DOHH2 (cell line): ENCODE data around the gene DYNC1I2.

Source experiments
- H3F3A ChIP-seq: fragments of 200-600 bp; sonication (generic), shearing (Covaris generic); 2 replicates; pipeline ENCODE4 v1.6.0; 2016; ENCODE audit warnings: antibody characterized with exemption, mild to moderate bottlenecking; ENCODE audit not compliant: control insufficient read depth, insufficient read depth
- H3K27ac ChIP-seq: fragments of 200-600 bp; sonication (generic); 2 replicates; pipeline ENCODE4 v1.5.1; 2014; ENCODE audit warnings: low read depth, mild to moderate bottlenecking, low read length, moderate library complexity
- H3K27me3 ChIP-seq: fragments of 200-600 bp; sonication (generic); 2 replicates; pipeline ENCODE4 v1.6.1; 2014; ENCODE audit warnings: mild to moderate bottlenecking, low read length, mixed read lengths; ENCODE audit not compliant: control insufficient read depth
- H3K36me3 ChIP-seq: fragments of 200-600 bp; sonication (generic); 2 replicates; pipeline ENCODE4 v1.6.1; 2014; ENCODE audit warnings: mild to moderate bottlenecking, low read length, moderate library complexity, mixed read lengths; ENCODE audit not compliant: control insufficient read depth
- H3K4me1 ChIP-seq: fragments of 200-600 bp; sonication (generic); 2 replicates; pipeline ENCODE4 v1.6.1; 2014; ENCODE audit warnings: mild to moderate bottlenecking, low read length, mixed read lengths; ENCODE audit not compliant: control insufficient read depth
- H3K4me2 ChIP-seq: fragments of 200-600 bp; sonication (generic); 2 replicates; pipeline ENCODE4 v1.6.0; 2014; ENCODE audit warnings: mild to moderate bottlenecking, low read length, moderate library complexity
- H3K4me3 ChIP-seq: fragments of 200-600 bp; sonication (generic); 2 replicates; pipeline ENCODE4 v1.5.1; 2014; ENCODE audit warnings: mild to moderate bottlenecking, low read length, mixed read lengths
- H3K79me2 ChIP-seq: fragments of 200-600 bp; sonication (generic); 2 replicates; pipeline ENCODE4 v1.6.1; 2014; ENCODE audit warnings: mild to moderate bottlenecking, low read length, mixed read lengths; ENCODE audit not compliant: control insufficient read depth
- H3K9me2 ChIP-seq: fragments of 200-600 bp; sonication (generic); replicated peaks from 2 replicates; pipeline ENCODE4 v1.6.1; 2014; ENCODE audit warnings: mild to moderate bottlenecking, low read length, mixed read lengths; ENCODE audit not compliant: control insufficient read depth
- H3K9me3 ChIP-seq: fragments of 200-600 bp; sonication (generic); 2 replicates; pipeline ENCODE4 v1.6.1; 2014; ENCODE audit warnings: antibody characterized with exemption, low read length, mixed read lengths; ENCODE audit not compliant: control insufficient read depth, insufficient read depth
- H4K20me1 ChIP-seq: fragments of 200-600 bp; sonication (generic); 2 replicates; pipeline ENCODE4 v1.6.0; 2014; ENCODE audit warnings: low read depth, mild to moderate bottlenecking, antibody characterized with exemption, low read length, moderate library complexity; ENCODE audit not compliant: control insufficient read depth, insufficient read depth
- CTCF ChIP-seq: fragments of 200-600 bp; sonication (generic); IDR thresholded peaks from one replicate; pipeline ENCODE4 v1.5.1; 2014; ENCODE audit warnings: antibody characterized with exemption, mild to moderate bottlenecking, low read depth, low read length; ENCODE audit not compliant: poor library complexity, severe bottlenecking
- EZH2phosphoT487 ChIP-seq: fragments of 200-600 bp; sonication (generic); IDR thresholded peaks from 2 replicates; pipeline ENCODE4 v1.6.1; 2017; ENCODE audit warnings: borderline replicate concordance, mild to moderate bottlenecking, antibody characterized with exemption, low read length, moderate library complexity, mixed read lengths

The DYNC1I2 gene

GRCh38 chr2:171692331-171692730, 5.1 kb downstream of the DYNC1I2 start:
- TF ChIP-seq EZH2phosphoT487 (no peak), CTCF (no peak)
- Histone ChIP-seq H3K9me2 (no peaks in the 10 kb centered on the region), H3K4me2 (no peak overlapping the region), H3K79me2 (peaks cover 31% of the 10 kb centered on the region), H4K20me1 (no peaks in the 10 kb centered on the region), H3F3A (no peaks in the 10 kb centered on the region), H3K27me3 (no peaks in the 10 kb centered on the region), H3K4me1 (peaks cover 10% of the 10 kb centered on the region), H3K36me3 (peaks cover 44% of the 10 kb centered on the region), H3K4me3 (no peak overlapping the region), H3K9me3 (no peaks in the 10 kb centered on the region), H3K27ac (no peak overlapping the region)

GRCh38 chr2:171702781-171703556, 15.7 kb downstream of the DYNC1I2 start:
- H3K27ac ChIP-seq, result no peak overlapping the region

GRCh38 chr2:171703574-171704347, 16.5 kb downstream of the DYNC1I2 start:
- Histone ChIP-seq H3K9me2 (no peaks in the 10 kb centered on the region), H3K4me2 (no peak overlapping the region), H4K20me1 (no peaks in the 10 kb centered on the region), H3K36me3 (peaks cover 6% of the 10 kb centered on the region), H3K79me2 (no peaks in the 10 kb centered on the region), H3K27me3 (no peaks in the 10 kb centered on the region), H3K27ac (no peak overlapping the region), H3F3A (peaks cover 7% of the 10 kb centered on the region; the same call in 1 of the 2 replicates), H3K4me1 (peaks cover 7% of the 10 kb centered on the region), H3K4me3 (no peak overlapping the region), H3K9me3 (no peaks in the 10 kb centered on the region)
- no peak for TF ChIP-seq EZH2phosphoT487
- peak; percentile 50 for TF ChIP-seq CTCF

More at GRCh38 chr2:171702781-171703556, 15.7 kb downstream of the DYNC1I2 start:
- H3K79me2 ChIP-seq, result no peaks in the 10 kb centered on the region
- H3F3A ChIP-seq, result peaks cover 7% of the 10 kb centered on the region; the same call in 1 of the 2 replicates
- H3K4me2 ChIP-seq, result no peak overlapping the region
- H4K20me1 ChIP-seq, result no peaks in the 10 kb centered on the region
- peaks cover 6% of the 10 kb centered on the region for H3K36me3 ChIP-seq
- H3K9me2 ChIP-seq, result no peaks in the 10 kb centered on the region
- H3K27me3 ChIP-seq, result no peaks in the 10 kb centered on the region
- TF ChIP-seq EZH2phosphoT487 (no peak), CTCF (no peak)
- no peaks in the 10 kb centered on the region for H3K9me3 ChIP-seq
- no peak overlapping the region for H3K4me3 ChIP-seq
- peaks cover 7% of the 10 kb centered on the region for H3K4me1 ChIP-seq
